Transverse colon (tissue), 4 donors: ENCODE measurements around the gene CLEC2B. TPM values are rescaled to one million over a fixed set of nuclear protein-coding genes. Genes with fewer than 3 reads are reported as not detected.

Experiments
- DNase-seq: peaks from one replicate; pipeline ENCODE4 v3.0.0-alpha.2; 2019
- H3K27ac ChIP-seq, 4 donors: fragments of 200-600 bp; sonication (generic); 2 replicates each; pipeline ENCODE4 v1.5.1; 2016 to 2018; ENCODE audit warnings: inconsistent platforms in 4 of 4
- H3K27me3 ChIP-seq: fragments of 200-600 bp; sonication (generic); 2 replicates; pipeline ENCODE4 v1.5.1; 2017; ENCODE audit warnings: inconsistent platforms
- H3K36me3 ChIP-seq, 4 donors: fragments of 200-600 bp; sonication (generic); 2 replicates each; pipeline ENCODE4 v1.5.1; 2017 to 2019; ENCODE audit warnings: inconsistent platforms in 4 of 4
- H3K4me1 ChIP-seq, 4 donors: fragments of 200-600 bp; sonication (generic); 2 replicates each; pipeline ENCODE4 v1.5.1; 2017 to 2020; ENCODE audit warnings: inconsistent platforms in 4 of 4
- H3K4me3 ChIP-seq, 4 donors: fragments of 200-600 bp; sonication (generic); 1 replicate in 1 of 4; 2 replicates in 3 of 4; pipeline versions ENCODE4 v1.5.1 to v1.6.1; 2017 to 2019; ENCODE audit warnings: inconsistent platforms in 4 of 4
- H3K9me3 ChIP-seq, 2 donors: fragments of 200-600 bp; sonication (generic); 2 replicates each; pipeline ENCODE4 v1.5.1; 2017 to 2019; ENCODE audit warnings: inconsistent platforms in 2 of 2
- EP300 ChIP-seq: sonication (generic); formaldehyde crosslinking; IDR thresholded peaks from one replicate; pipeline ENCODE4 v1.6.1; 2017; ENCODE audit warnings: antibody characterized with exemption, low read depth
- POLR2A ChIP-seq: fragments of 450-650 bp; IDR thresholded peaks from one replicate; pipeline ENCODE4 v1.6.1; 2016; ENCODE audit warnings: antibody characterized with exemption, mild to moderate bottlenecking, moderate library complexity
- POLR2AphosphoS5 ChIP-seq, 3 donors: sonication (generic); formaldehyde crosslinking; IDR thresholded peaks; one replicate each; pipeline ENCODE4 v1.6.1; 2016; ENCODE audit warnings: antibody characterized with exemption in 3 of 3
- WGBS, 2 donors: methylation state at CpG; one replicate each; pipeline ENCODE4 v1.1.5; 2018; ENCODE audit warnings: low coverage in 1 of 2; 5-methylcytosine and 5-hydroxymethylcytosine counted together
- in situ Hi-C, 4 donors: fragments of 200-750 bp; cut with MboI; loops; one replicate each; pipeline versions ENCODE4 v1.15.0 to v1.15.1; 2017; ENCODE audit warnings: low sequenced_read_pairs in 3 of 4, low pct_ligation_motif_present in 1 of 4, low pct_unique_long_range_greater_than_20kb in 1 of 4
- intact Hi-C: fragments of 100-400 bp; cut with DNase I; formaldehyde crosslinking; loops from one replicate; pipeline ENCODE4 v1.15.1; 2023; ENCODE audit warnings: low total_unique reads
- total RNA-seq, 4 donors: library from RNA; depleted of rRNA; stranded (reverse); fragments of >200 nt; gene quantifications; one replicate each; pipeline ENCODE4 v1.1.0, GENCODE V29; 2016
- TF ChIP-seq, protein P1 (sequence below), 5 experiments: fragments of 200-600 bp in 3 of 5; fragments of 450-650 bp in 2 of 5; sonication (generic) in 3 of 5; IDR thresholded peaks; 1 replicate in 2 of 5; 2 replicates in 3 of 5; pipeline ENCODE4 v1.5.1; 2016 to 2017; ENCODE audit warnings: antibody characterized with exemption in 5 of 5, inconsistent platforms in 3 of 5, mild to moderate bottlenecking in 2 of 5, moderate library complexity in 1 of 5

CLEC2B gene
- total RNA-seq, 4 donors from 2014 or later: 4.8 to 11.7 TPM; not detected in 2

GRCh38 chr12:9851927-9852326, 17.2 kb downstream of the CLEC2B start:
- no peak for DNase-seq
- intact Hi-C loops (no loop called here), in situ Hi-C loops (no loop called here)
- Histone ChIP-seq H3K9me3 (no peaks in the 10 kb centered on the region), H3K36me3 (no peaks in the 10 kb centered on the region), H3K4me1 (no peaks in the 10 kb centered on the region), H3K27me3 (no peaks in the 10 kb centered on the region), H3K4me3 (no peak overlapping the region), H3K27ac (no peak overlapping the region)
- WGBS, 2 donors: 73 to 80% methylated on average over 2 of the region's 2 CpGs
- TF ChIP-seq EP300 (no peak), POLR2A (no peak), POLR2AphosphoS5 (IDR thresholded peaks at IDR 0.05) (no peak)
- TF ChIP-seq, protein P1, sequence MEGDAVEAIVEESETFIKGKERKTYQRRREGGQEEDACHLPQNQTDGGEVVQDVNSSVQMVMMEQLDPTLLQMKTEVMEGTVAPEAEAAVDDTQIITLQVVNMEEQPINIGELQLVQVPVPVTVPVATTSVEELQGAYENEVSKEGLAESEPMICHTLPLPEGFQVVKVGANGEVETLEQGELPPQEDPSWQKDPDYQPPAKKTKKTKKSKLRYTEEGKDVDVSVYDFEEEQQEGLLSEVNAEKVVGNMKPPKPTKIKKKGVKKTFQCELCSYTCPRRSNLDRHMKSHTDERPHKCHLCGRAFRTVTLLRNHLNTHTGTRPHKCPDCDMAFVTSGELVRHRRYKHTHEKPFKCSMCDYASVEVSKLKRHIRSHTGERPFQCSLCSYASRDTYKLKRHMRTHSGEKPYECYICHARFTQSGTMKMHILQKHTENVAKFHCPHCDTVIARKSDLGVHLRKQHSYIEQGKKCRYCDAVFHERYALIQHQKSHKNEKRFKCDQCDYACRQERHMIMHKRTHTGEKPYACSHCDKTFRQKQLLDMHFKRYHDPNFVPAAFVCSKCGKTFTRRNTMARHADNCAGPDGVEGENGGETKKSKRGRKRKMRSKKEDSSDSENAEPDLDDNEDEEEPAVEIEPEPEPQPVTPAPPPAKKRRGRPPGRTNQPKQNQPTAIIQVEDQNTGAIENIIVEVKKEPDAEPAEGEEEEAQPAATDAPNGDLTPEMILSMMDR (IDR thresholded peaks at IDR 0.05): no peak

GRCh38 chr12:9851050-9851449, 18.1 kb downstream of the CLEC2B start:
- intact Hi-C loops (no loop called here), in situ Hi-C loops (no loop called here)
- 94 to 96% methylated on average over 5 of the region's 5 CpGs for WGBS, 2 donors
- H3K4me3 ChIP-seq: no peak overlapping the region
- TF ChIP-seq, protein P1 (IDR thresholded peaks at IDR 0.05): no peak
- no peak for TF ChIP-seq POLR2A
- TF ChIP-seq POLR2AphosphoS5 (IDR thresholded peaks at IDR 0.05): no peak
- TF ChIP-seq EP300: no peak
- no peak overlapping the region for H3K27ac ChIP-seq
- no peaks in the 10 kb centered on the region for H3K27me3 ChIP-seq
- H3K36me3 ChIP-seq: no peaks in the 10 kb centered on the region
- no peak for DNase-seq
- H3K9me3 ChIP-seq: no peaks in the 10 kb centered on the region
- no peaks in the 10 kb centered on the region for H3K4me1 ChIP-seq

- Histone ChIP-seq H3K4me3 (no peak overlapping the region), H3K9me3 (no peaks in the 10 kb centered on the region), H3K4me1 (no peaks in the 10 kb centered on the region), H3K27ac (no peak overlapping the region), H3K36me3 (no peaks in the 10 kb centered on the region), H3K27me3 (no peaks in the 10 kb centered on the region)
- WGBS, 2 donors: 88% methylated on average over 5 of the region's 5 CpGs; no CpG with 5 or more reads in 1 of the 2 donors
- intact Hi-C loops (no loop called here), in situ Hi-C loops (no loop called here)
- TF ChIP-seq EP300 (no peak), POLR2AphosphoS5 (IDR thresholded peaks at IDR 0.05) (no peak), POLR2A (no peak)
- DNase-seq: no peak
These were observed 20.3 kb downstream of the CLEC2B start for GRCh38 chr12:9848899-9849298.

DNA sequence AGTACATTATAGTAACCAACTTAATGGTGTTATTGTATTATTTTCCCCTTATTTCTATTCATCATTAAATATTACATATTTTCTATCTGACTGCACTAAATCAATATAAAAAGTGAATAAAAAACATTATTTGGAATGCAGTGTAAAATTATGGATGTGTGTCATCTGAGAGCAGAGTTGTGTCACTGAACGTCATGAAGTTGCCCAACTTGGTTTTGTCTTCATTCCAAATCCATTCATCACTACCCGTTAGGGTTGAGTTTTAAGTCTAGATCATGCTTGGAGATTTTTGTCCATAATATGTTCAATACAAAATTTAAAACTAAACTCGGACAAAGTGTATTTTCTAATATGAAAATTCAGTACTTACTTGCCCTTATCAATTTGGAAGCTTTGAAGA, 25.7 kb downstream of the CLEC2B start:
- Histone ChIP-seq H3K9me3 (no peaks in the 10 kb centered on the region), H3K36me3 (no peaks in the 10 kb centered on the region), H3K4me3 (no peak overlapping the region), H3K27me3 (no peaks in the 10 kb centered on the region), H3K27ac (no peak overlapping the region), H3K4me1 (no peaks in the 10 kb centered on the region)
- in situ Hi-C loops: no loop called here
- 55 to 70% methylated on average over 3 of the region's 3 CpGs for WGBS, 2 donors
- no peak for DNase-seq
- intact Hi-C loops: no loop called here
- TF ChIP-seq POLR2AphosphoS5 (IDR thresholded peaks at IDR 0.05) (no peak), EP300 (no peak), POLR2A (no peak)
- TF ChIP-seq, protein P1 (IDR thresholded peaks at IDR 0.05): no peak

DNA sequence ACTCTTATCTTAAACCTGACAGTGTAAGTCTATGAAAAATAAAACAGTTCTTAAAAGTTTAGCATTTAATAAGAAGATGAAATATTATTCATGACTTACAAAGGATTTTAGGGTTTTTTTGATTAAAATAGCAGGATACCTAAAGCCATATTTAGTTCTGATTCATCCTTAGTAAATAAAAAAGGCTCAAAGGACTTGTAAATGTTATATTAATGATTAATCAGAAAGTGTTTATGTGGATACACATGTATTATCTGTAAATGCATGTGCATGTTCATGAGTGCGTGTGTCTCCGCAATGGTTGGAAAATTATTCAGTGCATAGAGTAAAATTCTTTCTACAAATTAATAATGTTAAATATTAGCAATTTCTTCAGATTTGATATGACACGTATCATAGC, 37.4 kb downstream of the CLEC2B start:
- no peak for DNase-seq
- Histone ChIP-seq H3K4me1 (no peaks in the 10 kb centered on the region), H3K9me3 (no peaks in the 10 kb centered on the region), H3K4me3 (no peak overlapping the region), H3K36me3 (no peaks in the 10 kb centered on the region), H3K27ac (no peak overlapping the region), H3K27me3 (no peaks in the 10 kb centered on the region)
- in situ Hi-C loops: no loop called here
- 58 to 63% methylated on average over 3 of the region's 3 CpGs for WGBS, 2 donors
- intact Hi-C loops: no loop called here
- TF ChIP-seq, protein P1 (IDR thresholded peaks at IDR 0.05): no peak
- TF ChIP-seq POLR2A (no peak), EP300 (no peak), POLR2AphosphoS5 (IDR thresholded peaks at IDR 0.05) (no peak)
